Kidney (tissue), 11 donors: ENCODE data around the gene PDE4DIP. TPM values are rescaled to one million over a fixed set of nuclear protein-coding genes. Genes with fewer than 3 reads are reported as not detected.
"Not testable (repeated sequence)": the region's sequence is repeated elsewhere in the genome, so short reads cannot be mapped to it uniquely, and the experiment has no call there.

Experiments used
- DNase-seq, 5 donors: peaks; one replicate each; pipeline ENCODE4 v3.0.0-alpha.2; 2013 to 2020
- FAIRE-seq: peaks from 2 replicates; lab custom pipeline; 2012; peaks lifted over from hg19 to GRCh38; lab: Jason Lieb, UNC
- H3K27ac ChIP-seq, 2 donors: one replicate each; pipeline ENCODE4 v1.7.0; 2013; ENCODE audit warnings: low read depth in 2 of 2, low read length in 2 of 2, inconsistent platforms in 1 of 2
- H3K27me3 ChIP-seq: one replicate; pipeline ENCODE4 v1.7.1; 2013; ENCODE audit warnings: low read length, inconsistent platforms; ENCODE audit not compliant: control insufficient read depth, insufficient read depth
- H3K36me3 ChIP-seq, 3 donors: one replicate each; pipeline versions ENCODE4 v1.7.0 to v1.7.1; 2013; ENCODE audit warnings: low read length in 3 of 3, control low read depth in 1 of 3, inconsistent platforms in 1 of 3; ENCODE audit not compliant: insufficient read depth in 3 of 3, control insufficient read depth in 2 of 3
- H3K4me1 ChIP-seq, 3 donors: one replicate each; pipeline versions ENCODE4 v1.7.0 to v1.7.1; 2013; ENCODE audit warnings: low read length in 3 of 3, inconsistent platforms in 1 of 3, low read depth in 1 of 3; ENCODE audit not compliant: control insufficient read depth in 2 of 3, insufficient read depth in 2 of 3
- H3K4me3 ChIP-seq, 3 donors: one replicate each; pipeline versions ENCODE4 v1.7.0 to v1.8.1; 2013; ENCODE audit warnings: low read length in 3 of 3, control low read depth in 1 of 3, inconsistent platforms in 1 of 3
- H3K9ac ChIP-seq, 3 donors: one replicate each; pipeline versions ENCODE4 v1.7.0 to v1.7.1; 2013; ENCODE audit warnings: low read length in 3 of 3, control low read depth in 1 of 3, inconsistent platforms in 1 of 3
- H3K9me3 ChIP-seq, 3 donors: one replicate each; pipeline versions ENCODE4 v1.7.0 to v1.7.1; 2013; ENCODE audit warnings: low read length in 3 of 3, control low read depth in 1 of 3, inconsistent platforms in 1 of 3; ENCODE audit not compliant: control insufficient read depth in 2 of 3, insufficient read depth in 1 of 3
- intact Hi-C: fragments of 100-400 bp; cut with DNase I; formaldehyde crosslinking; loops from one replicate; pipeline ENCODE4 v1.11.1; 2022
- polyA plus RNA-seq: library from polyadenylated mRNA; stranded (reverse); fragments of 350-450 nt; fragmentation: Illumina TruSeq; extraction: RNeasy Lipid Tissue Mini Kit (QIAGEN cat#74804); gene quantifications from one replicate; pipeline ENCODE4 v1.2.3, GENCODE V29; 2014; ENCODE audit warnings: low read depth, low replicate concordance; ENCODE audit not compliant: insufficient read depth
- total RNA-seq: library from RNA; stranded (reverse); fragmentation: NEBNext Ultra II Directional; extraction: Animal tissue kit (Norgen Biotek cat#: 25700); gene quantifications from one replicate; pipeline ENCODE4 v1.2.1, GENCODE V29; 2021
- donor health status: control.
- donor health status: control.
- donor health status: DM: yes; HTN: yes; CAD: no.
- donor health status: Normal renal cell carcinoma (clear cell type).

The PDE4DIP gene
- total and polyA plus RNA-seq, 2 donors from 2014 or later: 50.1 to 148 TPM

DNA sequence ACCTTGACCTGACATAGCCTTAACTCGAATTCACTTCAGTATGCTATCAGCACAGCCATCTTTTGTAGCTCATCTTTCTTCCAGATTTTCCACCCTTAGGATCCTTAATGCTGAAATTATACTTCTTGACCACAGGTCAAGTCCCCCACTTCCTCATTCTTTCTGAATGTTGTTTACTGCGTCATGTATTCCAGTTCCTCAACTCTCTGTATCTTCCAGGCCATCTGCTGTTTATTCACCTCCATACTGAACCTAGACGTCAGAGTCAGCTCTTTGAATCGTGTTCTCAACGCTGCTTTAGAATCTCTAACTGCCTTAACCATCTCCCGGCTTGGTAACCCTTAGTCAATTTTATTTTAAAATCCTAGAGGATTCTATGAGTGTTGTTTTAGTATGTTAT, 9.8 kb downstream of the PDE4DIP start:
- intact Hi-C loops, H3K36me3 ChIP-seq, H3K27me3 ChIP-seq, H3K4me3 ChIP-seq, FAIRE-seq, DNase-seq, H3K27ac ChIP-seq, H3K4me1 ChIP-seq, H3K9ac ChIP-seq, H3K9me3 ChIP-seq: not testable (repeated sequence)

DNA sequence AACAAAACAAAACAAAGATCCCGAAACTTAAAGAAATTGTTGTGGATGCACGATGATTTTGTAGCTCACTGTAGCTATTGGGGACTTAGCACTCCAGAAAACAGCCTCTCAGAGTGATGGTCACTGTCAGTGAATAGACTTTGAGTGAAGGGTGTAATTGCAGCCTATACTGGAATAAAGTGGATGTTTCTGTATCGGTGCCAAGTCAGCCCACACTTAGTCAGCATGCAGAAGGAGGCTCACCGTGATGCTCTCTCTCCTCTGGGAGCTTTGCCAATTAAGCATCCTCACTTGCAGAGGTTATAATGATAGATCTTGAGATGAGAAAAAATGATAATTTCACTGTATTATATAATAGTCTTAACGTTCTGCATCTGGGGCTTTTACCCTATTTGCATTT, 11.1 kb downstream of the PDE4DIP start:
- H3K4me3 ChIP-seq, H3K27ac ChIP-seq, H3K36me3 ChIP-seq, H3K9ac ChIP-seq, H3K4me1 ChIP-seq, DNase-seq, H3K27me3 ChIP-seq, intact Hi-C loops, FAIRE-seq, H3K9me3 ChIP-seq: not testable (repeated sequence)

DNA sequence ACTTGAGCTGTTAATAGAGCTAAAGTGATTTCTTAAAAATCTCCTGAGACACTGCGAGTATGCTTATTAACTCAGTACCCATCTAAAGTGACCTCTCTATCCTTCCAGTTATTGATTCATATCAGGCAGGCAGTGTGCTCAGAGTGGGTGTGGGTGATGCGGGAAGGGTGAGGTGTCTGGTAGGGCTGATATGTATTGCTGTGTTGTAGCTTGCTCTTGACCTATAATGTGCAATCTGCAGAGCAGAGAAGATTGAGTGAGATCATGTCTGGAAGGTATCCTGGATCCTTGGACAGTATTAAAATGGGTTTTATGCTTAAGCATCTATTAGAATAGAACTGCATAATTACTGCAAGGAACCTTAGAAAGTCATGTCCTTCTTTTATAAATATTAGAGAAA, 15.8 kb downstream of the PDE4DIP start:
- H3K27ac ChIP-seq, intact Hi-C loops, H3K4me3 ChIP-seq, DNase-seq, H3K36me3 ChIP-seq, H3K9ac ChIP-seq, H3K9me3 ChIP-seq, FAIRE-seq, H3K4me1 ChIP-seq, H3K27me3 ChIP-seq: not testable (repeated sequence)

DNA sequence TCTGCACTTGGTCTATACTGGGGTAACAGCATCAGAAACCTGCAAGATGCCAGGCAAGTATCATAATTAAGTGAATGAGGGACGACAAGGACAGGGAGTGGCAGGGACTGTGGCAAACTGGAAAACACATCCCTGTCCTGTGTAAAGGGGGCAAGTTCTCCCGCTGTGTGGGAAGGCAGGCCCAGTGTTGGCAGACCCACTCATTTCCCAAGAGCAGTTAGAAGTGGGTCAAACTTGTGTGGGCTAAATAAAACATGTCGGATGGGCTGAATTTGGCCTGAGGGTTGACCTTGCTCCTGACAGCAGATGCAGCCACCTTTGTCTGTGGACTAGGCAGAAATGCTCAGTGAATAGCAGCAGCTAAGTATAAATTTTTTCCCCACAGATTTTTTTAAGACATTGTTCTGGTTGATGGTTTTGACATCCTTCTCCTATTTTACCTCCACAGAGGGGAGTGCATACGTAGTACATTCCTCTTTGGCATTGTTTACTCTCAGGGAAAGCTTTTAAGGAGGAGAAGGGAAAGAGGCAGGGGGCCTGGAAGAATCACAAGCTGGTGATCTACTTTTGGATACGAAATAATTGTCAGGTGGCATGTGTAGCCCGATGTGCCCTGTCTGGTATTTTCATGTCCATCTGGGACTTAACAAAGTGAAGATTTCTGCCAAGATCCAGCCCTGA, 16.5 kb downstream of the PDE4DIP start:
- H3K27me3 ChIP-seq, H3K27ac ChIP-seq, H3K36me3 ChIP-seq, DNase-seq, intact Hi-C loops, H3K9me3 ChIP-seq, H3K9ac ChIP-seq, H3K4me1 ChIP-seq, H3K4me3 ChIP-seq, FAIRE-seq: not testable (repeated sequence)

DNA sequence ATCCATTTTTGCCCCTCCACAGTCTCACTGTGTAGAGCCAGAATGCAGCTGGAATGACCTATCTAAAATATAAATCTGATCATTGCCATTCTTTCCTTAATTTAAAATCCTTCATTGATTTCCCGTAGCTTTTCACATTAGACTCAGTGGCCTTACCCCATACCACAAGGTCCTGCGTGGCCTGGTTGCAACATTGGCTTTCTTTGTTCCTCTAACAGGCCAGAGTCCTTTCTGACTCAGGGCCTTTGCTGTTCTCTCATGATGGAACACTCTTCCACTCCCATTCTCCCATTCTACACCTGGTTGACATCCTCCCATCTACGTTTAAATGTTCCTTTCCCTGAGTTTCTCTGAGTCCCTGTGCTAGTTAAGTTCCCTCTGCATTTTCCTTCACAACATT, 18.4 kb downstream of the PDE4DIP start:
- H3K9me3 ChIP-seq, FAIRE-seq, H3K4me1 ChIP-seq, H3K9ac ChIP-seq, H3K27me3 ChIP-seq, H3K36me3 ChIP-seq, DNase-seq, H3K4me3 ChIP-seq, intact Hi-C loops, H3K27ac ChIP-seq: not testable (repeated sequence)

DNA sequence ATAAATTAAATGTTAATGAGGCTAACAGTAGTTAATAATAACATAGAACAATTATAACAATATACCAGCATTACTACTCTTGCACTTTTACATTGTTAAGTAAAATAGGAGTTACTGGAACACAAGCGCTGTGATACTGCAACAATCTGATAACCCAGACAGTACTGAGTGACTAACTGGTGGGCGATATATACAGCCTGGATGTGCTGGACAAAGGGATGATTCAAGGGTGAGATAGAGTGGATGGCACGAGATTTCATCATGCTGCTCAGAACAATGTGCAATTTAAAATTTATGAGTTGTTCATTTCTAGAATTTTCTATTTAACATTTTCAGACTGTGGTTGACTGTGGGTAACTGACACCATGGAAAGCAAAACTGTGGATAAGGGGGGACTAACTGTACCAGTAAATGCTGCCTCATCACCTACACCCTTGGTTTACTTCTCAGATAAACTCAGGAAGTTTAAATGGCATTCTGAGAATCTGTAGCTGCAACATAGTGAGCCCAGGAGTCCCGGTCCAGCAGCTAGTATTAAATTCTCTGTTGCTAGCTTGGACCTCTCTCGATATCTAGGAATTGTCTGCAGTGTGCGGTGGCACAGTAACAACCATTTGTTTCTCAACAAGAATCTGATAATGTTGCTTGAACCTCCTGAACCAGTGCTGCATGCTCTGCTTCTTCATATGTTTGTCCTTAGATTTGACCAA, 24.9 kb downstream of the PDE4DIP start:
- H3K4me3 ChIP-seq, H3K27ac ChIP-seq, intact Hi-C loops, H3K9me3 ChIP-seq, FAIRE-seq, H3K27me3 ChIP-seq, H3K9ac ChIP-seq, H3K4me1 ChIP-seq, H3K36me3 ChIP-seq, DNase-seq: not testable (repeated sequence)

DNA sequence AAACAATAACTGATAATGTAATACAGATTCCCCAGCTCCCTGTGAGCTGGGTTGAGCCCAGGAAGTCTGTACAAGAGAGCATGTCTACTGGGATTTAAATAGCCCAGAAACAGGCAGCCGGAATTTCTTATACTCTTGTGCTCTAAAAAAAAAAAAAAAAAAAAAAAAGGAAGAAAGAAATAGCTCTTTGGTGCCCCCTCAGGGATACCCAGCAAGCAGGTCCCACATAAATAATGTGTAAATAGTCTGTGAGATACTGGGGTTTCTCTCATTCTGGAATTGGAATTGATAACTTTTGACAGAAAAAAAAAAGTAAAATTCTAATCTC, 25.4 kb downstream of the PDE4DIP start:
- H3K27ac ChIP-seq, H3K9me3 ChIP-seq, FAIRE-seq, H3K4me3 ChIP-seq, intact Hi-C loops, H3K27me3 ChIP-seq, H3K36me3 ChIP-seq, H3K9ac ChIP-seq, DNase-seq, H3K4me1 ChIP-seq: not testable (repeated sequence)

DNA sequence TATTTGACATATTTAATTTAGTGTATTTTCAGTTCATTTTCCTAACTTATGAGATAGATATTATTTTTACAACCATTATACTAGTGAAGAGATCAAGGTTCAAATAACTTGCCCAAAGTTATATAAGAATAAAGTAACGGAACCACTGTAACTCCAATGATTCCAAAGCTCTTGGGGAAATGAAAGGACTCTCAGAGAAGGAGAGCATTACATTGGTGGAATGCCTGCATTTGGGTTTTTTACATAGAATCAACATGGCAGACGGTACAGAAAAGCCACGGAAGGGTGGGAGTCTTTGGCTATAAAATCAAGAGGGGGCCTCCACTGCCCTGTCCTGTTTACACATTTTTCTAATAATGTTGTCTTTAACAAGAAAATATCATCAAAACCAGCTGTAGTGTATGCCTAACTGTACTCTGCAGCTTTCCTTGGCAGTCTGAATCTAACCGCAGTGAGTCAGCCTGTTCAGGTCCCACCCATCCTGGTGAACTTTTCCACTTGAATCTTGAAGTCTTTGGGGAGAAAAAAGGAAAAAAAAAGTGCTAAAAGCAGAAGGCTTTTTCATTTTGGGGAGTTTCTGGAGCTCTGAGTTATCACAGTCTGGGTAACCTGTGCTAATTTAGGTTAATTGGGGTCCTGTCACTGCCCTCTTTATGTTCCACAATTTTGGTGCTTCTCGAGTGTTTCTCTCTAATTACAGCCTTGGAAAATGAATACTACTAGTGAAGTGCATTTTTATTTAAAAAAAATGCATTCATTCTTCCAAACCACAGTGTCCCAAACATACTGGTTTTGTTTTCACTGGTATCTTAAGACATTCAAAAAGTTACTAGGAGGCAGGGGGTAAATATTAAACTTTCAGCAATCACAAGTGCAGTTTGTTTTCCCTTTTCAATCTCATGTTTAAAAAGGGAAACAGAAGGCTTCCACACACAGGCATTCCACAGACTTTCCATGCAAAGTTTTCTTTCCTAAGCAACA, 30.5 kb downstream of the PDE4DIP start:
- H3K27ac ChIP-seq, H3K27me3 ChIP-seq, H3K36me3 ChIP-seq, FAIRE-seq, H3K9ac ChIP-seq, H3K9me3 ChIP-seq, intact Hi-C loops, H3K4me1 ChIP-seq, H3K4me3 ChIP-seq, DNase-seq: not testable (repeated sequence)
